ENCODE measurements around the gene C4BPA.

C4BPA gene

DNA sequence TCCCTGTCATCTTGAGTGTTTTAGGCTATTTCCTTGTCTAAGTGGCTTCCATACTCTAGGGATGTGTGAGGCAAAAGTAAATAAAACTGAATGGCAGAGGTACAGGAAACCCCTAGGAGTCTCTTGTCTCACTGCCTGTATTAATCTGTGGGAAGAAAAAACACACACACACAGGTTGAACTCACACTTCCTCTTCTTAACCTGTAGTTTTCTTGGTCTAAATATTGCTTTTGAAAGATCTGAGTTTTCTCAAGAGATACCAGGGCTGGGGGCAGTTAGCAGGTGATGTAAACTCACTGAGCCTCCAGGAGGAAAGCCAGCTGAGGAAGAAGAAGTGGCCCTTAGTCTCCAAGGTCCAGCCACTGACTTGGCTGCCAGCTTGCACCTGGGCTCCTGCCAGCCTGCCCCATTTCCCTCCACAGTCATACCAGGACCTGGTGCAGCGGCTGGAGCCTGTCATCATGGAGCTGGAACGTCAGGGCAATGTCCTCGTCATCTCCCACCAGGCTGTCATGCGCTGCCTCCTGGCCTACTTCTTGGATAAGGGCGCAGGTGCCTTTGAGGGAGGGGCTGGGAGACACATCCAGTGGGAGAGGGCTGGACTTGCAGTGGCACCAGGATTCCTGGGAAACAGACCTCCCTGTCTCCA lies 34.1 kb upstream of the C4BPA start:
- no peaks in the 10 kb centered on the region for H3K9me3 ChIP-seq (ENCODE audit: control insufficient read depth, insufficient read depth, low read length)
- peaks cover 9% of the 10 kb centered on the region for H3K36me3 ChIP-seq (ENCODE audit: insufficient read depth, low read length)
- no peak overlapping the region for H3K9ac ChIP-seq (ENCODE audit: low read depth, low read length)
- H3K4me1 ChIP-seq (ENCODE audit: insufficient read depth, low read length) = no peaks in the 10 kb centered on the region

DNA sequence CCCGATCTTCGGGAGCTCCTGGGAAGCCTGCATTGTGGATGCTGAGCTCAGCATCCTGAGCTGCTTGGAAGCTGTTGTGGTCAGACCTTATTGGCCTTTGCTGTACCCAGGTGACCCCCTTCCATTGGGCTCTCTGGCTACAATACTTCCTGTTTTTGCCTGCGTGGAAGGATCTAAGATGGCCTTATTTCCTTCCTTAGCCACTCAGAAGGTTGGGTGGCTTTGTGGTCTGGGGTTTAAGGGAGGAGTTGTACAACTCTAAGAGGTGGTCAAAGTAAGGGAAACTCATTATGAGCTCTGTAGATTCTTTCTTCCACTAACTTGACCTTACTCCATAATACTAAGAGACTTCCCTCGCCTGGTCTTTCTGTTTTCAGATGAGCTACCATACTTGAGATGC lies 33.2 kb upstream of the C4BPA start:
- H3K4me1 ChIP-seq (ENCODE audit: insufficient read depth, low read length) = no peaks in the 10 kb centered on the region
- no peak overlapping the region for H3K9ac ChIP-seq (ENCODE audit: low read depth, low read length)
- peaks cover 8% of the 10 kb centered on the region for H3K36me3 ChIP-seq (ENCODE audit: insufficient read depth, low read length)
- H3K9me3 ChIP-seq (ENCODE audit: control insufficient read depth, insufficient read depth, low read length) = no peaks in the 10 kb centered on the region

DNA sequence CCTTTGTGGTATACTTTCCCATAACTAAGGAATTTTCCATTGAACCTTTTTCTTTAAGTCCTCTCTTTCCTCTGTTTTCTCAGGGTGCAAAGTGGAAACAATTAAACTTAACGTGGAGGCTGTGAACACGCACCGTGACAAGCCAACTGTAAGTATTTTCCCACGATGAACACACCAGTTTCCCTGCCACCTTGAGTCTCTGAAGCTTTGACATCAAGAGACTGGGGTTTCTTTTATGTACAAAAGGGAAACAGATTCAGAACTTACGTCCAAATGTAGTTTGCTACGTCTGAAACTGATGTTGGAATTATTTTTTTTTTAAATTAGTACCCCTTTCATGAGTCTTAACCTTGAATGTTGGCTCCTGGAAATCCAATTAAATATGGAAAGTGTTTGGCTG lies 32.6 kb upstream of the C4BPA start:
- Histone ChIP-seq H3K9ac (ENCODE audit: low read depth, low read length) (no peak overlapping the region), H3K36me3 (ENCODE audit: insufficient read depth, low read length) (peaks cover 5% of the 10 kb centered on the region), H3K4me1 (ENCODE audit: insufficient read depth, low read length) (no peaks in the 10 kb centered on the region), H3K9me3 (ENCODE audit: control insufficient read depth, insufficient read depth, low read length) (no peaks in the 10 kb centered on the region)

DNA sequence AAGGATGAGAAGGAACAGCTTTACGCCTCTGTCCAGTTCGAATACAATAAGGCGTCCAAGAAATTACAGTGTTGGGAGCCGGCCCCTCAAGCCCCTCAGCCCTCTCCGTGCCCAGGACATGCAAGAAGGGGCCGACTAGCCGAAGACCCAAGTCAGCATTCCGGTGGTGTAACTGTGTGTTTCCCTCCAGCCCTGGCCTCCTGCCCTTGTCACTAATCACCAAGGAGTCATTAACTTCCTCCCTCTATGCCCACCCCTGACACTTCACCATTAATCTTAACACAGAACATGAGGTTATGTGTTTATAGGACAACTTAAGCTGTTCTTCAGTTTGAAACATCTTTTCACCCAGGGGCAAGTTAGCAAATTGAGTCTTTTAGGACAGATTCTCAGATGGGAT lies 31.8 kb upstream of the C4BPA start:
- Histone ChIP-seq H3K4me1 (ENCODE audit: insufficient read depth, low read length) (no peaks in the 10 kb centered on the region), H3K36me3 (ENCODE audit: insufficient read depth, low read length) (peaks cover 5% of the 10 kb centered on the region), H3K9me3 (ENCODE audit: control insufficient read depth, insufficient read depth, low read length) (no peaks in the 10 kb centered on the region)

DNA sequence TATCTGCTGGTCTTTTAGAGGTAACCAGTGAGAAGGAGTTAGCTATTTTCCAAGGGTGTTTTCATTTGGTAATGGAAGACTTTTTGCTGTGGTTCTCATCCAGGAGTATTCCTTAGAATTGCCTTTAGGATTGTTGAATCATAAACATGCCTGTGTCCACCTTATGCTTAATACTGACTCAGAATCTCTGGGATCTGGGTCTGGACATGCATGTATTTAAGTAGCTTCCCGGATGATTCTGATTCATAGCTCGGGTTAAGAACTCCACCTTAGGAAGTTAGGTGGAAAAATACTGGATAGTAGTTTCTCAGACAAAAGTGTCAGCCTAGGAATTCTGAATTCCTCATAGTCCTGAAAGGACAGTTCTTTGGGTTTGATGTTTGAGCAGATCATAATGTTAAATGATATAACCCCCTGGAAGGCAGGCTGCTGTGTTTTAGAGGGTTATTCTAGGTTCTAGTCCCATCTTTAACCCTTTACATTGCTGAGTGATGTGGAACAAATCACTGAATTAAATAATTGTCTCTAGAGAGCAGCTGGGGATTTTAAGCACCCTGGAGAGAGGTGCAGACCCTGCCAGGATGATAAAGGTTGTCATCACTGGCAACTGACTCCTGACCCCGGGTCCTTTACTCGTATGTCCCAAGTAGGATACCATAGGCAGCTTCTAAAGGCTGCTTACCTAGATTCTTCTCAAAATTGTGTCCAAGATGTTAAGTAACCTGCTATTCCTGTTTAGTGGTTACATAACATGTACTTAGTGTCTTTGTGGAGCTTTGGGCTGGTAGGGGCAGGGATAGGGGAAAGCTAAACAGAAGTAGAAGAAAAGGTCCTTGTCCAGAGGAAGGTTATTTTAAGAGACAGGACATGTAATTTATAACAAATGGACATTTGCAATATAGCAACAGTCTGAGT lies 29.9 kb upstream of the C4BPA start:
- Histone ChIP-seq H3K9ac (ENCODE audit: low read depth, low read length) (no peak overlapping the region), H3K9me3 (ENCODE audit: control insufficient read depth, insufficient read depth, low read length) (no peaks in the 10 kb centered on the region), H3K4me1 (ENCODE audit: insufficient read depth, low read length) (0 out of 2 replicates have a peak, but pooled peaks cover 6% of the 10 kb centered on the region), H3K36me3 (ENCODE audit: insufficient read depth, low read length) (peaks cover 3% of the 10 kb centered on the region)

More for the DNA sequence above, 31.8 kb upstream of the C4BPA start:
- no peak overlapping the region for H3K9ac ChIP-seq (ENCODE audit: low read depth, low read length)

DNA sequence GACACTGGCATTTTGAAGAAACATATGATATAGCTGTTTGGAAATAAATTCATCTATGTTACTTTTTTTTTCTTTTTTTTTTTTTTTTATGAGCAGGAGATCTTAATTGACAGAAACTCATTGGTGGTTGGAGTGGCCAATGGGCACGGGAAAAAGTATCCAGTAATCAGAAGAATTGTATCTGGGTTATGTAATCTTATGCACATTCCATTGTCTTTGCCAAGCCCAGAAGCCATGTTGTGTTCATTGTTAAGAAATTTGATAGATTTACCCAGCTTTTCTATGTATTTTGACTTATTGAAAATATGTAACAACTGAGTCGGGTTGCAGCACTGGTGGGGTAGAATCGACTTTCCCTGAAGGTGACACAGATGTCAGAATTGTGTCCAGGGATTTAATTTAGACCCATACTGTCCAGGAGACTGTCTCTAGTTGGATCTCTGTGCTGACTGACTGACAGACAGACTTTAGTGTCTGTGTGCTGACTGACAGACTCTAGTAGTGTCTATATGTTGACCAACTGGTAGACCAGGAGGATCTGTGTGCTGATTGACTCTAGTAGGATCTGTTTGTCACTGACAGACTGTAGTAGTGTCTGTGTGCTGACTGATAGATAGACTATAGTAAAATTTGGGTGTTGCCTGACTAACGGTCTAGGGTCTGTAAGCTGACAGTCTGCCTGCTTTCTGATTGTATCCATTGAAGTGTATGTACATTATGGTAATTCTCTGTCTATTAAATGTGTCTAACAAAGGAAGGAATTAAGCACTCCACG lies 27.7 kb upstream of the C4BPA start:
- no peaks in the 10 kb centered on the region for H3K9me3 ChIP-seq (ENCODE audit: control insufficient read depth, insufficient read depth, low read length)
- no peak overlapping the region for H3K9ac ChIP-seq (ENCODE audit: low read depth, low read length)
- H3K36me3 ChIP-seq (ENCODE audit: insufficient read depth, low read length) = peaks cover 3% of the 10 kb centered on the region
- 0 out of 2 replicates have a peak, but pooled peaks cover 6% of the 10 kb centered on the region for H3K4me1 ChIP-seq (ENCODE audit: insufficient read depth, low read length)

DNA sequence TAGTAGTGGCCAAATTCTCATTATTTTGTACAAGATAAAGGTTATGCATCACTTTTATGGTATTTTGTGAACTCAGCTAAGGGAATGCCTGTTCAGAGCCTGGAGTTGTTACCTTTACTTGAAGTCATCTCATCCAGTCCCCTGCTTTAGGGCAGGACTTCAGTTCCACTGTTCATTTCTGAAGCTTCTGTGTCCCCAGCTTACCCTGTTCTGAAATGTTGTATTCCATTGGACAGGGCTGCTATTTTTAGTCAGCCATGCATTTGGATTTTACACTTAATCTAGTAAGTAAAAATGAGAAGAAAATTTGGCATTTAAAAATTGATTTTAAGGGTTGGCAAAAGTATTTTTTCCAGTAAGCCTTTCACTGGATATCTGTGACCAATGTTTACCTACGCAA lies 27.0 kb upstream of the C4BPA start:
- H3K36me3 ChIP-seq (ENCODE audit: insufficient read depth, low read length) = peaks cover 3% of the 10 kb centered on the region
- H3K4me1 ChIP-seq (ENCODE audit: insufficient read depth, low read length) = 0 out of 2 replicates have a peak, but pooled peaks cover 6% of the 10 kb centered on the region
- no peak overlapping the region for H3K9ac ChIP-seq (ENCODE audit: low read depth, low read length)
- H3K9me3 ChIP-seq (ENCODE audit: control insufficient read depth, insufficient read depth, low read length) = no peaks in the 10 kb centered on the region

DNA sequence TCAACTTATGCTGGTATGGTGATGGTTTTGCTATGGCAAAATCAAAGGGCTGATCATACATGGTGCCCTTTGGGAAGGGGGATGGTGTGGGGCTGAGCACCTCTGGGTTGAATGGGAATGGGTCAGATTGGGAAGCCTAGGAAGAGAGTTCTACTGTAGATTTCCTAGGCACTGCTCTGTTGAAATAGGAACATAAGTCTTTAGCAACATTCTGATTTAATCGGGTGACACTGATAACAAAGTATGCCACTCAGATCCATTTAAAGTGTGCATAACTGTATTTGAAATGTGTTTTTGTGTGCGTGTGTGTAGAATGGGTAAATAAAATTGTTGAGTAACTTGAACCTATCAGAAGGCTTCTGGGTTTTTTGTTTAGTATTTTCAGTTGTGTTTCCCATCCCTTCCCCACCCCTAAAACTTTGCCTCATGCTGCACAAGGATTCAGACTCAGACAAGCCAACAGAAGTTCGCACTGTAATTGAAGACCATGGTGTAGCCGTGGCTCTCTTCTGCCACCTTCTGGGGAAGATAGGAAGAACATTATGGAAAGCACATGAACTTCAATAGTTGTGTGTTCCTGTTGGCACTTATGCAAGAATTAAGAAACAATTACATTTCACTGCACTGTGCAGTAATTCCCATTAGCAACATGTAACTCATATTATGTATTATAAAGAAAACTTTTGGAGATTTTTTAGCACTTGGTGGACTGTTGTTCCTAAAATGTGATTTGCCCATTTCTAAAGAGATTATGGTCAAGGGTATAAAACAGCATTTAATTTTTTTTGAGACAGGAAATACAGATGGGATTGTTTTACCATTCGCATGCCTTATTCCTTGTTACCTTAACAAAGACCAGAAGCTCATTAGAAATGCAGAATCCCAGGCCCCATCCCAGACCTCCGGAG lies 26.3 kb upstream of the C4BPA start:
- Histone ChIP-seq H3K36me3 (ENCODE audit: insufficient read depth, low read length) (peaks cover 1% of the 10 kb centered on the region), H3K4me1 (ENCODE audit: insufficient read depth, low read length) (0 out of 2 replicates have a peak, but pooled peaks cover 6% of the 10 kb centered on the region), H3K9ac (ENCODE audit: low read depth, low read length) (no peak overlapping the region), H3K9me3 (ENCODE audit: control insufficient read depth, insufficient read depth, low read length) (no peaks in the 10 kb centered on the region)

DNA sequence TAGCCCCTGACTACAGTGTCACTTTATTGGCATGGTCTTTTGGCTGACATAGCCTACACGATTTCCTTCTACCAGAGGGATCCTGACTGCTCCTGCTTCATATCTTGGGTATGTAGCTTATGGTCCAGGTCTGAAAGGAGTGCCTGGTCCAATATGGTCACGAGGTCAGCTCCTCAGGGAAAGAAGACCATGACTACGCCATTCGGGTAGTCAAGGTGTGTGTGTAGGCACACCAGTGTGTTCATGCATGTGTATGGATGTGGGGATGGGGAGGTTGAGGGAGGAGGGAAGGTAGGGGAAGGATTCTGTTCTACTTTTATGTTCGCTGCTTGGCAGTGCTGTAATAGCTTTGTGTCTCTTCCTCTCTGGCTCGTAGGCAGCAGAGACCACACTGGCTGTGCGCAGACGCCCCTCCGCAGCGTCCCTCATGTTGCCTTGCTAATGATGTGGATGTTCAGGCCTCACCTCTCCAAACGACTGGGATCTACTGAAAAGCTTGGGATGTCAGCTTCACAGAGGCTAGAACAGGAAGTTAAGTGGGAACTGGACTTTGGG lies 25.4 kb upstream of the C4BPA start:
- Histone ChIP-seq H3K9me3 (ENCODE audit: control insufficient read depth, insufficient read depth, low read length) (no peaks in the 10 kb centered on the region), H3K36me3 (ENCODE audit: insufficient read depth, low read length) (no peaks in the 10 kb centered on the region; the same call in 1 of the 2 replicates), H3K4me1 (ENCODE audit: insufficient read depth, low read length) (0 out of 2 replicates have a peak, but pooled peaks cover 6% of the 10 kb centered on the region), H3K9ac (ENCODE audit: low read depth, low read length) (no peak overlapping the region)

DNA sequence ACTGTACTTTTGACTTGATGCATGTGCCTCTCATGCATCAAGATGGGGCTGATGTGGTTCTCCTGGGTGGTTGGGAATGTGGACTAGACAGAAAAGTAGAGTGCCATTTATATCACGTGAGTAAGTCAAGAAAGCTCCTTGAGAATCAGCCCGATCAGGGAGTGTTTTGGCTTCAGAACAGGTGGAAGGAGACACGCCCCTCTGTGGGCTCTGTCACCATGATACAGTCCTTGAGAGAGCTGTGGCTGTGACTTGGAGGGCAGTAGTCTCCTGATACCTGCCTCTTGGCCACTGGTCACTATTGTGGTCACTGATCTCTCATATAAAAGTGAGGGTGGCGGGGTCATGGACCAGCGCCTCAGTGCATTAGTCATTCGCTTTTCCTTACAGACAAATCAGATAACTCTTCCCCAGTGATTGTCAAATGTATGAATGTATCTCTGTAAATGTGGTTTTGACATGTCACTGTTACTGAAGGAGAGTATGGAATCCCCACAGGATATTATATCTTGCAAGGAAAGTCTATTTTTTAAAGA lies 24.3 kb upstream of the C4BPA start:
- no peak overlapping the region for H3K9ac ChIP-seq (ENCODE audit: low read depth, low read length)
- H3K4me1 ChIP-seq (ENCODE audit: insufficient read depth, low read length) = peaks cover 9% of the 10 kb centered on the region
- no peaks in the 10 kb centered on the region for H3K9me3 ChIP-seq (ENCODE audit: control insufficient read depth, insufficient read depth, low read length)
- no peaks in the 10 kb centered on the region; the same call in 1 of the 2 replicates for H3K36me3 ChIP-seq (ENCODE audit: insufficient read depth, low read length)

DNA sequence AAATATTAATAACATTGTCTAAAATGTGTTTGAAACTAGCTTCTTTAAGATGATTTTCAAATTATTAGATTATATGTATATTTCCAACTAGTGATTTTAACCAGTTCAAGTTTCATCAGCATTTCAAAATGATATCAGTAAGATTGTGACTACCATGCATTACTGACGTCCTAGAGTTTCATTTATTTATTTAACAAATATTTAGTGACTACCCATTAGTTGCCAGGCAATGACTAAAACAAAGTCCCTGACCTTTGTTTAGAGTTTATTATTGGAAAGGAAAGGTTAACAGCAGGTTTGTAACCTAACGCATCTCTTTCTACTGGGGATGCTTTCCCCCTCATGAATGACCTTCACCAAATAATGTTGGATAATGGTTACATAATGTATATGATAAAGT lies 22.9 kb upstream of the C4BPA start:
- Histone ChIP-seq H3K36me3 (ENCODE audit: insufficient read depth, low read length) (no peaks in the 10 kb centered on the region; the same call in 1 of the 2 replicates), H3K4me1 (ENCODE audit: insufficient read depth, low read length) (peaks cover 9% of the 10 kb centered on the region), H3K9ac (ENCODE audit: low read depth, low read length) (no peak overlapping the region), H3K9me3 (ENCODE audit: control insufficient read depth, insufficient read depth, low read length) (no peaks in the 10 kb centered on the region)

DNA sequence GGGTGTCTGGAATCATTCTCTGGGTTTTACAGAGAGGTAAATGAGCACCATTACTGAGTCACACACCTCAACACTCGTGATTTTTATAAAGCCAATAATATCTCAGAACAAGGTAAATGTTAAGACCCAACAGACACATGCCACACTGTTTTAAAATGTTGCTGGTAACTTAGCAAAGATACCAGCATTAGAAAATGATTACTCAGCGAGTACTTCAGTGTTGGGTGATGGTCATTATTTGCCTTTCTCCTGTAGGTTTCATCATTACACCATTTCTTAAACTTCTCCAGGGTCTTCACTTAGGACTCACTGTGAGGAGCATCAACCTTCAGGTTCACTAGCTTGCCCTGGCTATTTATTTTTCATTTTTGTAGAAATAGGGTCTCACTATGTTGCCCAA lies 22.2 kb upstream of the C4BPA start:
- Histone ChIP-seq H3K4me1 (ENCODE audit: insufficient read depth, low read length) (peaks cover 9% of the 10 kb centered on the region), H3K36me3 (ENCODE audit: insufficient read depth, low read length) (no peaks in the 10 kb centered on the region), H3K9me3 (ENCODE audit: control insufficient read depth, insufficient read depth, low read length) (no peaks in the 10 kb centered on the region), H3K9ac (ENCODE audit: low read depth, low read length) (no peak overlapping the region)

DNA sequence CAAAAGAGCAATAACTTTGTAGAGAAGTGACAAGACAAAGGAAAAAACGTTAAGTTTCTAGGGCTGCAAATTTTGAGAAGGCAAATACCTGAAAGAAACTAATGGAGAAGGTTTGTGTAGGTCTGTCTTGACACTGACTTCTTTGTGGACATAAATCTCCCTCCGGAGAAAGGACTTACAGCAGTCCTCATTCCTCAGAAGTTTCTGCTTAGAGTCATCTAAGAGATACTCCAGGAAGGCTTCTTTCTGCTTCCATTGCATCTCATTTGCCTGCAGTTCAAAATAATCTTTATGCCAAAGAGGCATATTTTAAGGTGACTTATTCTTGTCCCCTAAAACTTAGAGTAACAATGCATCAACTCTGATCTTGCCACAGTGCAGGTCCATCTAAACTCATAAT lies 19.8 kb upstream of the C4BPA start:
- H3K9ac ChIP-seq (ENCODE audit: low read depth, low read length) = no peak overlapping the region
- H3K4me1 ChIP-seq (ENCODE audit: insufficient read depth, low read length) = peaks cover 3% of the 10 kb centered on the region
- no peaks in the 10 kb centered on the region for H3K9me3 ChIP-seq (ENCODE audit: control insufficient read depth, insufficient read depth, low read length)
- no peaks in the 10 kb centered on the region for H3K36me3 ChIP-seq (ENCODE audit: insufficient read depth, low read length)
